Gastroesophageal sphincter (tissue), 4 donors: ENCODE data around the gene FAM168B. TPM values are rescaled to one million over a fixed set of nuclear protein-coding genes. Genes with fewer than 3 reads are reported as not detected.
A peak's percentile ranks its signal among the peaks of the same experiment; 100 is the strongest.

Source experiments
- ATAC-seq: fragments of 150-250 bp; one replicate; pipeline ENCODE4 v1.9.1; 2016; ENCODE audit warnings: mild to moderate bottlenecking, moderate library complexity
- H3K27ac ChIP-seq, 4 donors: fragments of 200-600 bp; sonication (generic) in 3 of 4; 1 replicate in 3 of 4; 2 replicates in 1 of 4; pipeline ENCODE4 v1.5.1; 2016 to 2019
- H3K27me3 ChIP-seq: fragments of 200-600 bp; sonication (generic); one replicate; pipeline ENCODE4 v1.5.1; 2019
- H3K36me3 ChIP-seq, 2 donors: fragments of 200-600 bp; sonication (generic); one replicate each; pipeline ENCODE4 v1.5.1; 2019; ENCODE audit warnings: control low read depth in 1 of 2
- H3K4me1 ChIP-seq, 3 donors: fragments of 200-600 bp; sonication (generic); 1 replicate in 2 of 3; 2 replicates in 1 of 3; pipeline ENCODE4 v1.5.1; 2016 to 2019; ENCODE audit warnings: control low read depth in 2 of 3
- H3K4me3 ChIP-seq, 2 donors: fragments of 200-600 bp; sonication (generic); one replicate each; pipeline ENCODE4 v1.5.1; 2019; ENCODE audit warnings: mild to moderate bottlenecking in 1 of 2, moderate library complexity in 1 of 2
- H3K9me3 ChIP-seq, 3 donors: fragments of 200-600 bp; sonication (generic); one replicate each; pipeline ENCODE4 v1.5.1; 2017 to 2019; ENCODE audit warnings: control low read depth in 2 of 3
- CTCF ChIP-seq, 4 experiments: fragments of 200-600 bp in 2 of 4; fragments of 450-650 bp in 2 of 4; sonication (generic) in 1 of 4; IDR thresholded peaks; one replicate each; pipeline ENCODE4 v1.5.1; 2017 to 2019; ENCODE audit warnings: antibody characterized with exemption in 4 of 4, mild to moderate bottlenecking in 2 of 4, moderate library complexity in 2 of 4
- EP300 ChIP-seq: sonication (generic); formaldehyde crosslinking; IDR thresholded peaks from one replicate; pipeline ENCODE4 v1.6.1; 2017; ENCODE audit warnings: antibody characterized with exemption, mild to moderate bottlenecking
- POLR2A ChIP-seq, 2 donors: fragments of 450-650 bp; IDR thresholded peaks; one replicate each; pipeline ENCODE4 v1.6.1; 2017; ENCODE audit warnings: antibody characterized with exemption in 2 of 2, mild to moderate bottlenecking in 2 of 2, moderate library complexity in 1 of 2
- POLR2AphosphoS5 ChIP-seq: sonication (generic); formaldehyde crosslinking; IDR thresholded peaks from one replicate; pipeline ENCODE4 v1.6.1; 2017; ENCODE audit warnings: antibody characterized with exemption
- WGBS, 2 donors: methylation state at CpG; one replicate each; pipeline ENCODE4 v1.1.5; 2018; ENCODE audit warnings: low coverage in 1 of 2; 5-methylcytosine and 5-hydroxymethylcytosine counted together
- total RNA-seq, 4 donors: library from RNA; depleted of rRNA; stranded (reverse); fragments of >200 nt; gene quantifications; one replicate each; pipeline ENCODE4 v1.1.0, GENCODE V29; 2016

FAM168B gene
- total RNA-seq, 4 donors from 2014 or later = 184 to 244 (median 198) TPM

- peaks cover 10% of the 10 kb centered on the region for H3K27me3 ChIP-seq
- TF ChIP-seq POLR2A (IDR thresholded peaks at IDR 0.05) = no peak
- no peak for TF ChIP-seq EP300
- TF ChIP-seq POLR2AphosphoS5 = no peak
- TF ChIP-seq CTCF (IDR thresholded peaks at IDR 0.05) = no peak
- H3K4me3 ChIP-seq = peak overlapping the region; percentile 46 to 65
- 17% methylated on average over 2 of the region's 65 CpGs; no CpG with 5 or more reads in 1 of the 2 donors for WGBS, 2 donors
- H3K9me3 ChIP-seq = no peaks in the 10 kb centered on the region
- peaks cover 0 to 4% of the 10 kb centered on the region in 2 donors for H3K36me3 ChIP-seq
- H3K4me1 ChIP-seq = peaks cover 0 to 28% (median 5%) of the 10 kb centered on the region in 3 donors
- H3K27ac ChIP-seq = peak overlapping the region in 3 of 4 donors; percentile 13 to 52 (median 51)
- ATAC-seq = peak; percentile 24
These were observed 58.0 kb downstream of the FAM168B start for GRCh38 chr2:131035112-131035825.

GRCh38 chr2:131034122-131035051 is 58.9 kb downstream of the FAM168B start:
- peak; percentile 68 for ATAC-seq
- 0 to 22% methylated on average over 3 to 6 of the region's 61 CpGs for WGBS, 2 donors
- H3K4me1 ChIP-seq = peaks cover 0 to 28% (median 5%) of the 10 kb centered on the region in 3 donors

GRCh38 chr2:131033786-131034121 is 59.5 kb downstream of the FAM168B start:
- no peaks in the 10 kb centered on the region for H3K9me3 ChIP-seq
- no peak for ATAC-seq
- WGBS, 2 donors = 83% methylated on average over 1 of the region's 1 CpG; no CpG with 5 or more reads in 1 of the 2 donors
- H3K4me3 ChIP-seq = no peak overlapping the region
- no peaks in the 10 kb centered on the region for H3K36me3 ChIP-seq
- TF ChIP-seq POLR2A (IDR thresholded peaks at IDR 0.05) = no peak
- no peak for TF ChIP-seq CTCF (IDR thresholded peaks at IDR 0.05)
- no peak for TF ChIP-seq EP300
- no peak for TF ChIP-seq POLR2AphosphoS5
- H3K4me1 ChIP-seq = peaks cover 0 to 28% (median 5%) of the 10 kb centered on the region in 3 donors
- no peak overlapping the region for H3K27ac ChIP-seq
- peaks cover 6% of the 10 kb centered on the region for H3K27me3 ChIP-seq

More at GRCh38 chr2:131034122-131035051, 58.9 kb downstream of the FAM168B start:
- H3K4me3 ChIP-seq = peak overlapping the region; percentile 28 to 65
- no peaks in the 10 kb centered on the region for H3K9me3 ChIP-seq
- H3K27ac ChIP-seq = peak overlapping the region in 3 of 4 donors; percentile 13 to 53 (median 51)
- TF ChIP-seq EP300 = no peak
- no peak for TF ChIP-seq CTCF (IDR thresholded peaks at IDR 0.05)
- no peak for TF ChIP-seq POLR2AphosphoS5
- TF ChIP-seq POLR2A (IDR thresholded peaks at IDR 0.05) = no peak
- H3K36me3 ChIP-seq = no peaks in the 10 kb centered on the region
- H3K27me3 ChIP-seq = peaks cover 7% of the 10 kb centered on the region

GRCh38 chr2:131032393-131032836 is 60.8 kb downstream of the FAM168B start:
- no peaks in the 10 kb centered on the region for H3K36me3 ChIP-seq
- no CpG with 5 or more reads among the region's 4 CpGs for WGBS, 2 donors
- TF ChIP-seq POLR2A (IDR thresholded peaks at IDR 0.05) (no peak), CTCF (IDR thresholded peaks at IDR 0.05) (no peak), POLR2AphosphoS5 (no peak), EP300 (no peak)

More at GRCh38 chr2:131032393-131032836, 60.8 kb downstream of the FAM168B start:
- H3K4me3 ChIP-seq = no peak overlapping the region
- H3K27ac ChIP-seq = no peak overlapping the region
- peaks cover 0 to 28% (median 5%) of the 10 kb centered on the region in 3 donors for H3K4me1 ChIP-seq
- ATAC-seq = no peak
- H3K9me3 ChIP-seq = peaks cover 0 to 10% (median 0%) of the 10 kb centered on the region in 3 donors
- H3K27me3 ChIP-seq = peaks cover 6% of the 10 kb centered on the region
